GM23248 (cell line): ENCODE measurements around the gene USP20.

Experiments
- EZH2 ChIP-seq: fragments of 200-600 bp; sonication (generic); IDR thresholded peaks from 2 replicates; pipeline ENCODE4 v1.6.1; 2018; ENCODE audit warnings: antibody characterized with exemption, mild to moderate bottlenecking; ENCODE audit not compliant: insufficient read depth, poor library complexity, severe bottlenecking
- EZH2phosphoT487 ChIP-seq: fragments of 200-600 bp; sonication (generic); IDR thresholded peaks from 2 replicates; pipeline ENCODE4 v1.6.1; 2018; ENCODE audit warnings: antibody characterized with exemption, moderate library complexity, mild to moderate bottlenecking, low read depth; ENCODE audit not compliant: insufficient read depth

DNA sequence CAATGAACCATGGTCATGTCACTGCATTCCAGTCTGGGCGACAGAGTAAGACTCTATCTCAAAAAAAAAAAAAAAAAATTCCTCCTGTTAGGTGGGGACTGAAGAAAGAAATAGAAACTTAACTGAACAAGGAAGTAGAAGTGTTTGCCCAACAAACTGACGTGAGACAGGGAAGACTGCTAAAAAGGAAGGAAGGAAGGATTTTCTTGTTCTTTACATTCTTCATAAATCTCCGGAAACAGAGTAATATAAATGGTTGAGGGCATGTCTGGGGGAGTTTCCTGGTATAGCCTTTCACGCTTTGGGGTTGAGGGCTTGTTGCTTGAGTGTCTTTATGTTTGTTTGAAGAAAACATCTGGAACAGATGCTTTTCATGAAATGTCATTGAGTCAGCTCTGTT, 29.2 kb upstream of the USP20 start:
- TF ChIP-seq EZH2 (no peak), EZH2phosphoT487 (no peak)
